SU-DHL-6 (cell line): ENCODE measurements around the gene TM7SF3.

Experiments used
- CTCF ChIP-seq: fragments of 200-600 bp; sonication (generic); IDR thresholded peaks from one replicate; pipeline ENCODE4 v1.5.1; 2017; ENCODE audit warnings: antibody characterized with exemption, mild to moderate bottlenecking, low read length, moderate library complexity; ENCODE audit not compliant: insufficient read depth, poor library complexity, severe bottlenecking
- EZH2phosphoT487 ChIP-seq: fragments of 200-600 bp; sonication (generic), shearing (Covaris generic); conservative IDR thresholded peaks from 2 replicates; pipeline ENCODE4 v1.6.1; 2018; ENCODE audit warnings: mild to moderate bottlenecking, antibody characterized with exemption, low read length, moderate library complexity, mixed read lengths

GRCh38 chr12:27014085-27014858, at the start of gene TM7SF3:
- peak; percentile 96 for TF ChIP-seq CTCF
- TF ChIP-seq EZH2phosphoT487, result no peak
